CD4-positive, alpha-beta T cell treated with Interleukin-21 for 1 hour (primary cell): Measurements from ENCODE around the gene TBL1XR1.
A peak's percentile ranks its signal among the peaks of the same experiment; 100 is the strongest.
"Not testable (repeated sequence)": the region's sequence is repeated elsewhere in the genome, so short reads cannot be mapped to it uniquely, and the experiment has no call there.

Source experiments
- DNase-seq: peaks from one replicate; pipeline ENCODE4 v3.0.0-alpha.2; 2020

Gene TBL1XR1

DNA sequence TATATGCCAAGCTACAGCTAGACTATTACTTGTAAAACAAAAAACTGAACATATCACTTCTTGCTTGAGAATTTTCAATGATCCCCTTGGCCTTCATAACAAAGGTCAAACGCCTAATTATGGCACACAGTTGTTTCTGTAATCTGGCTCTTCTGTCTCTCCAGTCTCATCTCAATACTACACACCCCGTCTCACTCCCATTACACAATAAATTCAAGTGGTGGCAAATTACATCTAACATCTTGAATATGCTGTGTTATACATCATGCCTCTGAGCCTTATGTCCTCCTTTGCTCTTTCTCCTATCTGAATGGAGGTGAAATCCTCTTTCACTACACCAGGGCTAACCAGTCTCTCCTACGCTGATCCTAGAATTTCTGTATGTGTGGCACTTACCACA, 140.4 kb downstream of the TBL1XR1 start:
- DNase-seq, result no peak

- DNase-seq, result no peak
These were observed 141.4 kb downstream of the TBL1XR1 start for GRCh38 chr3:177055605-177056571.

DNA sequence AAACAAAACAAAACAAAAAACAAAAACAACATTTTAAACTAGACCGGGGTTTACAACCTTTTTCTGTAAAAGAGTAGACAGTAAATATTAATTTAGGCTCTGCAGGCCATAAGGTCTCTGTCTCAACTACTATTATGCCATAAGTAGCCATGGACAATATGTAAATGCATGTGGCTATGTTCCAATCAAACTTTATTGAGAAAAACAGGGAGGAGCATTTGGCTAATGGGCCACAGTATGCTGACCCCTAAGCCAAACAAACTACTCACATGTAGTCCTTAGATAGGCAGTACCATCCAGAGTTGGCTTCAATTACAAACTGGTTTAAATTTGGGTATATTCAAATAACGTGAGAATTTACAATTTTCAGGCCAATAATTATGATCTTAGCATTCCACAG, 144.2 kb downstream of the TBL1XR1 start:
- no peak for DNase-seq

GRCh38 chr3:177051411-177051810, 145.9 kb downstream of the TBL1XR1 start:
- no peak for DNase-seq

DNA sequence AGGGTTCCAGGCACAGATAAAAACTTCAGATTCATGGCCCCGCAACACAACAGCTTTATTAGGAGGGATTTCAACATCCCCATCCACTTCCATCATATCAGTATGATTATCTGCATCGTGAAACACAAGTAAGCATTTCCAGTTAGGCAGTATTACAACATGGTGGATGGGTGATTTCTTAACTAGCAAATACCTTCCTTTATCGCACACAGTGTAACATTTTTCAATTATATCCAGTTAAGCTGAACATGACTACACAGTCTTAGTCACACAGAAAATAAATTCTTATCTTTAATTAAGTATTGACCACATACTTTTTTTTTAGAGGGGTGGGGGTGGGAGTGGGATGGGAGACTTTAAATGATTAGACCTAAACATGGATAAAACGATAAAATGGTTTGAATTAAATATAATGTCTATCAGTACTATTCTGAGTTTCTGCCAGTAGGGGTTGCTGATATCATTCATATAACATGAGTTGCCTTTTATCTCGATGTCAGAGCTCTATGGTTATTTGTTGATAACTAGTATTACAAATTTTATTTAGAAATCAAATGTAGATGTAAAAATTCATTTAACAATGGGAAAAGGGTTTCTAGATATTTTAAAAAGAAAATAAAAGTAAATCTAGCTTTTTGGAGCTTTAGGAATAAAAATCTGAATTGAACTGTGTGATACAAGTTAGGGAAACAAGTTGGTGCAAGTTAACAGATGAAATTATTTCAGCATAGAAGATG, 146.6 kb downstream of the TBL1XR1 start:
- peak; percentile 70 for DNase-seq

DNA sequence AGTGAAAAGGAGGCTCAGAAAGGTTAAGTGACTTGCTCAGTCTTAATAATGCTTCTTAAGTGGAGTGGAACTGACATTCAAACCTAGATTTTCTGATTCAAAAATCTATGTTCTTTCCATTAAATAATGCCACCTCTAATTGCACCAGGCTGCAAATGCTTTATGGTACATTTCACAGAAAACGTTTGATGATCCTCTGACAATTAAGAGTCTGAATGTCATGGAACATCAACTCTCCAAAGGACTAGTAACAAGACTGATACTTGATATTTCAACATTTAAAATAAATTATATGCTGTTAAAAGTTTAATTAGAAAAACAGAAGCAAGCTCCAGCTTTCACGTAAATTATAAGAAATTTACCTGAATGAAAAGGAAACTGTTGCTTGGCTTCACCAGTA, 151.5 kb downstream of the TBL1XR1 start:
- no peak for DNase-seq

DNA sequence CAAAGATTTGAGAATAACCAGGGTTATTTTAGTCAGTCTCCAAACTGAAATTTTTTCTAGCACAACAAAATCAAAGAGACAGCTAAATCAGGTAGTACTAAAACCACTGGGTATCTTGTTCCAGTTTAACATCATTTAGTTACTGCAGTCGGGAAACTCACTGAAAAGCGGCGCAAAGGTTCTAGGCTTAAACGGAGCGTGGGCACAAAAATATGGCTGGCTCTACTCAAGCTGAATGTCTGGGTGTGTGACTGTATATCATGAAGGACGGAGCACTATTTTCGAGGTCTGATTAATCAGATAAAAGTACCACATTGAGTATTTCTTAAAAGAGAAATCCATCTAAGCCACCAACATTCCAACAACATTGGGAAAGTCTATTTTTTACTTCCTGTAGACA, 152.1 kb downstream of the TBL1XR1 start:
- DNase-seq, result no peak

DNA sequence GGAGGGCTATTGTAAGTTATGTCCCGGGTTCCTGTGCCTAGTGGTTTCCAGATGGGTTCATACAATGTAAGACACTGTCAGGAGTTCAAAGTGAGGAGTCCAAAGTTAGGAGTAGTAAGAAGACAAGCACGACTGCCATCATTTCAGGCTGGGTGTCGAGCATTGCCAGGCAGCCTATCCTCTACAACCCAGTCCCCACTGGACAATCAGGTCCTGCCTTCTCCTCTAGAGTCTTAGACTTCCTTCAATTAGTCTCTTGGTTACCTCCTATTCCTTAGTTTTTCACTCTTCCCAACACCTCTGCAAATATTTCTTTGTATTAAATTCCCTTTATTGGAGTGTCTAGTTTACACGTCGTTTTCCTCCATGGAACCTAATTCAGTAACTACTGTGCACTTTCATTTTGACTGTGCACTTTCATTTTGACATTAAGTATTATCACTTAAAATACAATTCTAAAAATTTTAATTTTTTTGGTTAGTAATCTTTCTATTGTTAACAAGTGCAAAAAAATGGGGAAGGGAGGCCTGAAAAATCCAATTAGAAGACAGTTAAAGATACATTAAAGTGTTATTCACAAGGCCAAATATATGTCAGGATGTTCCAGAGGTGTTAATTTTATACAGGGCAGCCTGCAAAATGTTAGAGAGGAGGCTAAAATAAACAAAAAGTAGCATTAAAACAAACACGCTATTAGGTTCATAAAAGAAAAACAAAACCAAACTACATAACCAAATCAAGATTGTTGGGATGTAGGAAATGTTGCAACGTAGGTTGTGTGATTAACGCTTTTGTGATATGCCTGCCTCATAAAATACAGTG, 155.3 kb downstream of the TBL1XR1 start:
- no peak for DNase-seq

- no peak for DNase-seq
These were observed 156.1 kb downstream of the TBL1XR1 start for GRCh38 chr3:177041021-177041729.

- no peak for DNase-seq
These were observed 157.6 kb downstream of the TBL1XR1 start for GRCh38 chr3:177039490-177040274.

DNA sequence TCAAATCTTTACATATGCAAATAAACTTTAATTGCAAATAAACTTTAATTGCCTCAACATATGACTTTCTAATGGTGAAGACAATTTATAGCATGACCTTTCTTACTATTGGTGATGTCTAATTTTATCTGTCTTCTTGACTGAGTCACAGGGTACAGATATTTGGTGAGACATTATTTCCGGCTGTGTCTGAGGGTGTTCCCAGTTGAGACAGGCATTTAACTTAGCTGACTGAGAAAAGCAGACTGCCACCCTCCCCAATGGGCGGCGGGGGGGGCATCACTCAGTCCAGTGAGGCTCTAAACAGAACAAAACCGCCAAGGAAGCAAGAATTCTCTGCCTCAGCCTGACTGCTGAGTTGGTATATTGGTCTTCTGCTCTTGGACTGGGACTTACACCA, 160.0 kb downstream of the TBL1XR1 start:
- no peak for DNase-seq

DNA sequence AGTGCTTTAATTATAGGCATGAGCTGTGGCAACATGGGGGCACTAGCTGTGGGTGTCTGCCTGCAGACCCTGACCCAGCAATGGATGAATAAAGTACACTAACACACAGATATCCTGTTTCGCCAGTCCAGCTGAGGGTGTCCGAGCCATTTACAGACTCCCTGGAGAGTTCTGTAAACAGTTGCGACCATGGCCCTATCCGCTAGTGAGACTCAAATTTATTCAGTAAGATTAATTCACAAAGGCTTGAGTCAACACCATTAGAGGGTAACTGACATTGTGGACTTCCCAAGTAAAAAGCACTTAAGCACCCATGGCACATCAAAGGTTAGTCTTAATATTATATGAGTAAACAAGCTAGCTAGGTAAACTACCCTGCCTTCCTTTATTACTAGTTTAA, 161.6 kb downstream of the TBL1XR1 start:
- DNase-seq, result no peak

DNA sequence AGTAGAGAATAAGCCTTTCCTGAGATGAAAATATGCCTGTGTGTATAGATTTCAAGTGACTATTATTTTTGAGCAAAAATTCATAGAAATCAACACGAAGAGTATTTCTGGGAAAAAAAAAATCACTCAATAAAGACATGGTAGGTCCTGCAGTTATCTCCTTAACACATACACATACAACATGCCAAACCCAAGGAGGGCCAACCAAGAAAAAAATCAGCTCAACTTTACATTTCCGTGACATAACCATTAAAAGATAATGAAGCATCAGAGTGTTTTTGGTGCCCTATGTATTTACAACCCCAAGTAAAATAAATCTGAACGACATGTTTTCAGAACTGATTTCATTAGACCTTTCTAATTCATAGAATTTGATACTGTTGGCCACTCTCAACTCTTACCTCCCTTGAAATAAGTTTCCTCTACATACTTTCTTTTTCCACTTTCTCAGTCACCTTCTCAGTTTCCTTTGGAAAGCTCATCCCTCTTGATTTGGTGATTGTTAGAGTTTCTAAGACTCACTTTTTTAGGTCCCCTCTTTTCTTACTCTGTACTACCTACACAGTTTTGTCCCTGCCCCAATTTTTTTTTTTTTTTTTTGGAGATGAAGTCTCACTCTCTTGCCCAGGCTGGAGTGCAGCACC, 162.3 kb downstream of the TBL1XR1 start:
- no peak for DNase-seq

DNA sequence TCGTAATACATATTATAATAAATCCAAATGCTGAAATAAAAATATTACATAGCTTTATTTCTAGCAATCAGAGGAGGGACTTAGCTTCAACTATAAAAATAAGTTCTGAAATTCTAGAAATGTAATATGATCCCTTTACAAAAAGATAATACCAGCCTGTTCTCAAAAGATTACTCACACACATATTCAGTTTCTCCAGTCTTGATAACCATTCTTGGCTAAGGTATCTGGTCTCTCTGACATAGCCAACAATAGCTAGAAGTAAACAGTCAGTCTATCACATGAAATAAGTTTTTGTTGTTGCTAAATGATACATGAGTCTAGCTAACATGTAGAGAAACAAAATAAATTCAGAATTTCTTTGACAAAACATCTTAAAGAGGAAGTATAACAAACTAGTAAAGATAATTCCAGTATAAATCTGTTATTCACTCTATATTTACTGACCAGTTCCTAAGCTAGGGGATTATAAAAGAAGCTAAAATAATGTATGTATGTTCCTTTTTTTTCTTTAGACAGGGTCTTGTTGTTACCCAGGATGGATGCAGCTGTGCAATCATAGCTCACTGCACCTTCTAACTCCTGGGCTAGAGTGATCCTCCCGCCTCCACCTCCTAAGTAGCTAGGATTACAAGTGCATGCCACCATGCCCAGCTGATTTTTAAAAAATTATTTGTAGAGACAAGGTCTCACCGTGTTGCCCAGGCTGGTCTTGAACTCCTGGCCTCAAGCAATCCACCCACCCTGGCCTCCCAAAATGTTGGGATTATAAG, 170.6 kb downstream of the TBL1XR1 start:
- no peak for DNase-seq

- DNase-seq, result no peak
These were observed 181.4 kb downstream of the TBL1XR1 start for GRCh38 chr3:177015881-177016280.

DNA sequence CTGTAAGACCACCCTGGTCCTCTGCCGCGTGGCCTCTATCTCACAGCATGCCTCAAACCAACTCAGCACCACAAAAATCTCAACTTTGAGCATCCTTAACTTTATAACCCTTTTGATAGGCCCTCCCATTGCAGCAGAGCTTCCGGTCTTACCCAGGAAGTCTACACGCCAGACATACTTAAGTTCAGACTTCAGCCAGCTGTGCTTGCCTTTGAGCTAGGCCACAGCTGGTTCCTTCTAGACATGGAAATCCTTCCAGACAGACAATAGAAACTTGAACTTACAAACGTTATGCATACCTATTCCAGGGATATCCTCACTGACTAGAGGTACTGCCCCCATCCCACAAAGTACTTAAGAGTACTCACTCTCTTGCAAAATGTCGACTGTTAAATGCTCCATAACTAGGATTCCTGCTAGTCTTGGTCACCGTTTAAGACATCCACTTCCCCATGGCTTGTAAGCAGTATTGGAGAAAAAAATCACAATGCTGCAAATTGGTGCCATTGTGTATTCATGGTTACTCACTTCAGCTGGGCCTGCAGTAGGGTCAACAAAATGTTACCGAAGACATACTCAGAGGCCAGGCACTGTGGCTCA, 183.5 kb downstream of the TBL1XR1 start:
- no peak for DNase-seq

DNA sequence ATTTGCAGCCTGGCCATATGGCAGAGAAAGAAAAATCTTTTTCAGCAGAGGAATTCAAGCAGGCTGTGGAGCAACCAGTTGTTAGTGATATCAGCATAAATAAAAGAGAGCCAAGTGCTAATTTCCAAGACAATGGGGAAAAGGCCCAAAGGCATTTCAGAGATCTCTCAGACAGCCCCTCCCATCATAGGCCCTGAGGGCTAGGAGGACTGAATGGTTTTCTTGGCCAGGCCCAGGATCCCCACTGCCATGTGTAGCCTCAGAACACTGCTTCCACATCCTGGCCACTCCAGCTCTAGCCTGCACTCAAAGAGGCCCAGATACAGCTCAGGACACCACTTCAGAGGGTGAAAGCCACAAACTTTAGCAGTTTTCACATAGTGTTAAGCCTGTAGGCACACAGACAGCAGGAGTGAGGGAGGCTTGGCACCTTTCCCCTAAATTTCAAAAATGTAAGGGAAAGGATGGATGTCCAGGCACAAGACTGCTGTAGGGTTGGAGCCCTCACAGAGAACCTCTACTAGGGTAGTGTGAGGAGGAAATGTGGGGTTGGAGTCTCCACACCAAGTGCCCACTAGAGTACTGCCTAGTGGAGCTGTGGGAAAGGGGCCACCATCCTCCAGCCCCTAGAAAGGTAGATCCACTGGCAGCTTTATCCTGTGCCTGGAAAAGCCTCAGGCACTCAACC, 191.4 kb downstream of the TBL1XR1 start:
- no peak for DNase-seq

GRCh38 chr3:177000159-177000558, 197.1 kb downstream of the TBL1XR1 start:
- not testable (repeated sequence) for DNase-seq

DNA sequence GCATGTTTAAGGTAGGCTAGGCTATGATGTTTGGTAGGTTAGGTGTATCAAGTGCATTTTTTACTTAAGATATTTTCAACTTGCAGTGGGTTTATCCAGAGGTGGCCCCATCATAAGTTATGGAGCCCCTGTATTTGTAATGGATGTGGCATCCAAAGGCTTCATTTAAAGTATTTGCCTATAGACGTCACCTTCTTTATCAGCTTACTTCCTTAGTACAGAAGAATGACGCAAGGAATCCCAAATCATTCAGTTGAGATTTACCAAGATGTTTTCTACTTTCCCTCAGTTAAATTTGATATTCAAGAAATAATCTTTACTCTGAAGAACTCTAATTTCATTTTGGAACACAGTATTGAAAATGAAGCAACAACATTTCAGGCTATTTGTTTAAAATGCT, 201.3 kb downstream of the TBL1XR1 start:
- no peak for DNase-seq
